ENCODE results near the gene JUNB.
"Not testable (repeated sequence)": the region's sequence is repeated elsewhere in the genome, so short reads cannot be mapped to it uniquely, and the experiment has no call there.

The JUNB gene

DNA sequence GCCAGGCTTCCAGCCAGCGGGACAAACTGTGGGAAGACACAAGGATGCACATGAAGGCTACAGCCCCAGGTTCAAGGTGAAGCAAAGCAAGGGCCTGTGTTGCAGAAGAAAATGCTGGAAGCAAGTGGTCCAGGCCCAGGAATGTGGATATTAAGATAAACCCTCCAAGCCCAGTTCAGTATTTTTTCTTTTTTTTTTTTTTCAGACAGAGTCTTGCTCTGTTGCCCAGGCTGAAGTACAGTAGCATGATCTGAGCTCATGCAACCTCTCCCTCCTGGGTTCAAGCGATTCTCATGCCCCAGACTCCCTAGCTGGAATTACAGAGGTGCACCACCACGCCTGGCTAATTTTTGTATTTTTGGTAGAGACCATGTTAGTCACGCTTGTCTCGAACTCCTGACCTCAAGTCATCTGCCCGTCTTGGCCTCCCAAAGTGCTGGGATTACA, 5.9 kb downstream of the JUNB start:
- H3K27me3 ChIP-seq (ENCODE audit: control insufficient read depth in 1 of 2, insufficient read depth in 2 of 2, low read length in 2 of 2), result no peaks in the 10 kb centered on the region
- H3K36me3 ChIP-seq (ENCODE audit: control insufficient read depth in 2 of 2, insufficient read depth in 2 of 2, low read length in 2 of 2), result peaks cover 16 to 17% of the 10 kb centered on the region in 2 donors
- H3K4me3 ChIP-seq (ENCODE audit: low read length in 2 of 2), result no peak overlapping the region
- H3K27ac ChIP-seq (ENCODE audit: low read length), result peak overlapping the region; percentile 24
- peaks cover 37% of the 10 kb centered on the region for H3K4me1 ChIP-seq (ENCODE audit: control insufficient read depth, insufficient read depth, low read length)
- no peaks in the 10 kb centered on the region for H3K9me3 ChIP-seq (ENCODE audit: control insufficient read depth in 2 of 2, low read length in 2 of 2)
- H3K9ac ChIP-seq (ENCODE audit: low read length in 2 of 2), result no peak overlapping the region

DNA sequence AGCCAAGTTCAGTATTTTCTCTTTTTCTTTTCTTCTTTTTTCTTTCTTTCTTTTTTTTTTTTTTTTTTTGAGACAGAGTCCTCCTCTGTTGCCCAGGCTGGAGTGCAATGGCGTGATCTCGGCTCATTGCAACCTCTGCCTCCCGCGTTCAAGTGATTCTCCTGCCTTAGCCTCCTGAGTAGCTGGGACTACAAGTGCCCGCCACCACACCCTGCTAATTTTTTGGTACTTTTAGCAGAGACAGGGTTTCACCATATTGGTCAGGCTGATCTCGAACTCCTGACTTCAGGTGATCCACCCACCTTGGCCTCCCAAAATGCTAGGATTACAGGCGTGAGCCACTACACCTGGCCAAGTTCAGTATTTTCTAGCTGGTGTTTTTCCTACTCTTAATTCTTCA, 6.3 kb downstream of the JUNB start:
- not testable (repeated sequence) for H3K9me3 ChIP-seq (ENCODE audit: control insufficient read depth in 2 of 2, low read length in 2 of 2); H3K27me3 ChIP-seq (ENCODE audit: control insufficient read depth in 1 of 2, insufficient read depth in 2 of 2, low read length in 2 of 2); H3K27ac ChIP-seq (ENCODE audit: low read length); H3K4me3 ChIP-seq (ENCODE audit: low read length in 2 of 2); H3K9ac ChIP-seq (ENCODE audit: low read length in 2 of 2)
- H3K4me1 ChIP-seq (ENCODE audit: control insufficient read depth, insufficient read depth, low read length), result peaks cover 42% of the 10 kb centered on the region
- peaks cover 14 to 16% of the 10 kb centered on the region in 2 donors for H3K36me3 ChIP-seq (ENCODE audit: control insufficient read depth in 2 of 2, insufficient read depth in 2 of 2, low read length in 2 of 2)

DNA sequence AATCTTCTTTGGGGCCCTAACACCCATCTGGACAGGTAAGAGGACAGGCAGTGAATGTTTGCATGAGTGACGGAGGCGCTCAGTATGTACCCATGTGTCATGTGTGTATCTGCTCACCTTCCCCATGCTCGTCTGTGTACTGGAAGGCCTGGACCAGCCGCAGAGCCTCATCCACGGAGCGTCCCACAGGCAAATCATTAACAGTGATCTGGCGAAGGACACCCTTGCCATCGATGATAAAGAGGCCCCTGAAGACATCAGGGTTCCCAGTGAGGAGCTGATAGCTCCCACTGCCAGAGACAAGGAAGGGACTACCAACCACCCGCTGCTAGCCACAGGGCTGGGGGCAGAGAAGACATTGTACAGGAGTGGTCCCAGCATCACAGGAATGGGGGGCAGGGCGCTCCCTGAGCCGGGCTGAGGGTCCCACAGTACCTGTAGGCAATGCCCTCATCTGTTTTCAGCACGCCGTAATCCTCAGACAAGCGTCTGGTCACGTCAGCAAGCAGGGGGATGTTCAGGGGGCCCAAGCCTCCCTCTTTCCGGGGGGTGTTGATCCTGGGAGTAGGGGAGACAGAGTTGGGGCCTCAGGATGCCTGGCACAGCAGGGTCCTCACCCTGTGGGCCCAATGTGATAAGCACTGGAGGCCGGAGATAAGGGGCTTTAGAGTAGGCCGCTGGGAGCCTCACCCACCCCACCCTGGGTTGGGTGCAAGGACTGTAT, 8.6 kb downstream of the JUNB start:
- H3K9ac ChIP-seq (ENCODE audit: low read length in 2 of 2), result peak overlapping the region; percentile 69 to 93
- peak overlapping the region in 1 of 2 donors; percentile 97 for H3K4me3 ChIP-seq (ENCODE audit: low read length in 2 of 2)
- H3K27me3 ChIP-seq (ENCODE audit: control insufficient read depth in 1 of 2, insufficient read depth in 2 of 2, low read length in 2 of 2), result no peaks in the 10 kb centered on the region
- H3K4me1 ChIP-seq (ENCODE audit: control insufficient read depth, insufficient read depth, low read length), result peaks cover 33% of the 10 kb centered on the region
- H3K27ac ChIP-seq (ENCODE audit: low read length), result no peak overlapping the region
- peaks cover 13 to 16% of the 10 kb centered on the region in 2 donors for H3K36me3 ChIP-seq (ENCODE audit: control insufficient read depth in 2 of 2, insufficient read depth in 2 of 2, low read length in 2 of 2)
- H3K9me3 ChIP-seq (ENCODE audit: control insufficient read depth in 2 of 2, low read length in 2 of 2), result no peaks in the 10 kb centered on the region

DNA sequence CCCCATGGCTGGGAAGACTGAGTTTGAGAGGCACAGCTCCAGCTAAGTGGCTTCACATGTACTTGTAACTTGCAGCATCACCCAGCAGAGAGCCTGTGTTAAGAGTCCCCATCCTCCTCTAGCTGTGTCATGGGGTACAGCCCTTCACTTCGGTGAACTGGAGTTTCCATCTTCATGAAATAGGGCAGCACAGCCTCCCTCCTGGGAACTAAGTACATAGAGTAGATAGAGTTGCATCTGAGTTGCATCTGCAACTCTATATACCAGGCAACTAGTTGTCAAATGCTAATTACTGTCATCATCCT, 9.1 kb downstream of the JUNB start:
- H3K9me3 ChIP-seq (ENCODE audit: control insufficient read depth in 2 of 2, low read length in 2 of 2), result no peaks in the 10 kb centered on the region
- no peaks in the 10 kb centered on the region for H3K27me3 ChIP-seq (ENCODE audit: control insufficient read depth in 1 of 2, insufficient read depth in 2 of 2, low read length in 2 of 2)
- peaks cover 13 to 16% of the 10 kb centered on the region in 2 donors for H3K36me3 ChIP-seq (ENCODE audit: control insufficient read depth in 2 of 2, insufficient read depth in 2 of 2, low read length in 2 of 2)
- H3K4me3 ChIP-seq (ENCODE audit: low read length in 2 of 2), result peak overlapping the region; percentile 77 to 97
- H3K4me1 ChIP-seq (ENCODE audit: control insufficient read depth, insufficient read depth, low read length), result peaks cover 33% of the 10 kb centered on the region
- H3K9ac ChIP-seq (ENCODE audit: low read length in 2 of 2), result peak overlapping the region; percentile 69 to 93
- H3K27ac ChIP-seq (ENCODE audit: low read length), result peak overlapping the region; percentile 76

DNA sequence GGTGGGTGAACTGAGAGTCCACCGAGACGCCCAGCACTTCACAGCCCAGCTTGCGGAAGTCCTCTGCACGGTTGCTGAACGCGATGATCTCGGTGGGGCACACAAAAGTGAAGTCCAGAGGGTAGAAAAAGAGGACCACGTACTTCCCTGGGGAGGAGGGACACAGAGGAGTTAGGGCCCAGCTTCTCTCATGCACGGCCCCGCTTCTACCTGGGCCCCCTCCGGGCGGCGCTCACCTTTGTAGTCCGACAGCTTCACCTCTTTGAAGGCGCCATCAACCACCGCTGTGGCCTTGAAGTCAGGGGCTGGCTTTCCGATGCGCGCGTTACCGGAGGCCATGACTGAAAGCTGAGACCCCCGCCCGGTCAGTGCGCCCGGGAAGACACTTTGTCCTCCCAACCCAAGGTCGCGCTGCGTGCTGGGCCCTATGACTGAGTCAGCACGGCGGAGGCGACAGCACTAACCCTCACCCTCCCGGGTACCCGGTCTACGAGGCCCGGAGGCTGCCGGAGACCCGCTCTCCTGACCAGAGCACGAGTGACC, 9.7 kb downstream of the JUNB start:
- Histone ChIP-seq H3K9me3 (ENCODE audit: control insufficient read depth in 2 of 2, low read length in 2 of 2) (no peaks in the 10 kb centered on the region), H3K27me3 (ENCODE audit: control insufficient read depth in 1 of 2, insufficient read depth in 2 of 2, low read length in 2 of 2) (no peaks in the 10 kb centered on the region), H3K4me3 (ENCODE audit: low read length in 2 of 2) (peak overlapping the region; percentile 77 to 97), H3K27ac (ENCODE audit: low read length) (peak overlapping the region; percentile 76), H3K4me1 (ENCODE audit: control insufficient read depth, insufficient read depth, low read length) (peaks cover 33% of the 10 kb centered on the region), H3K36me3 (ENCODE audit: control insufficient read depth in 2 of 2, insufficient read depth in 2 of 2, low read length in 2 of 2) (peaks cover 13 to 16% of the 10 kb centered on the region in 2 donors), H3K9ac (ENCODE audit: low read length in 2 of 2) (peak overlapping the region; percentile 69 to 93)

DNA sequence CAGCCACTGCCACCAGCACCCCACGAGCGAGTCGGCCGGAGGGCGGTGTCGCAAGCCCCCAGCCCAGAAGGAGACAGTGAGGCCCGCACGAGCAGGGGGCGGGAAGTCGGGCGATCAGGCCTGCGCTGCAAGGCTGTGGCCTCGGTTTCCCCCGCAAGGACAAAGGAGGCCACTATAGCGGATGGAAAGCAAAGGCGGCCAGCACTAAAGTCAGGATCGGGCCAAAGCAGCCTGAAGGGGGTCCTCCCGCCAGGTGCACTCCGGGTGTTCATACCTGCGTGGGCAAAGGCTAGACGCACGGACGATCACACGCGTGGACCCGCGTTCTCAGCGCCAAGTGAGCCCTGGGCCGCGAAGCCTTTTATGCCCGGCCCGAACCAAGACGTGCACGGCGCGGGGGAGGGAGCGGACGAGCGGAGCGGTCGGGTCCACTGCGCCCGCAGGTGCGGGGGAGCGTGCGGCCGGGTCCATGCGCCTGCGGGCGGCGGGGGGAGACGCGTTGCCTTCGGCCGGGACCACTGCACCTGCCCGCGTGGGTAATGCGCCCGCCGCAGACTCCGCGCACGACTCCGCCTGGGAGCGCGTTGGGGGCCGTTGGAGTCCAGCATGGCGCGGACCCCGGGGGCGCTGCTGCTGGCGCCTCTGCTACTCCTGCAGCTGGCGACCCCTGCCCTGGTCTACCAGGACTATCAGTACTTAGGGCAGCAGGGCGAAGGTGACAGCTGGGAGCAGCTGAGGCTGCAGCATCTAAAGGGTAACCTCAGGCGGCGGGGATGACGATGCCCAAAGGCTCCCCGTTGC, 10.4 kb downstream of the JUNB start, which contains the start of the genes PRDX2 and THSD8:
TSS of gene PRDX2 (minus strand) at position 335 of the 801 bp plus-strand sequence. CDS start 539 bp downstream, outside the sequence.
TSS of gene THSD8 (plus strand) at position 604 of the 801 bp plus-strand sequence. CDS start at position 607, 3 bp downstream.
- peak within 1 kb of the TSS; percentile 76 for H3K27ac ChIP-seq (ENCODE audit: low read length)
- H3K9ac ChIP-seq (ENCODE audit: low read length in 2 of 2), result peak within 1 kb of the TSS; percentile 69 to 93
- peak within 1 kb of the TSS; percentile 77 to 97 for H3K4me3 ChIP-seq (ENCODE audit: low read length in 2 of 2)
- H3K27me3 ChIP-seq (ENCODE audit: control insufficient read depth in 1 of 2, insufficient read depth in 2 of 2, low read length in 2 of 2), result no peaks in the 10 kb centered on the region
- peaks cover 13 to 16% of the 10 kb centered on the region in 2 donors for H3K36me3 ChIP-seq (ENCODE audit: control insufficient read depth in 2 of 2, insufficient read depth in 2 of 2, low read length in 2 of 2)
- H3K4me1 ChIP-seq (ENCODE audit: control insufficient read depth, insufficient read depth, low read length), result peaks cover 33% of the 10 kb centered on the region
- no peaks in the 10 kb centered on the region for H3K9me3 ChIP-seq (ENCODE audit: control insufficient read depth in 2 of 2, low read length in 2 of 2)

DNA sequence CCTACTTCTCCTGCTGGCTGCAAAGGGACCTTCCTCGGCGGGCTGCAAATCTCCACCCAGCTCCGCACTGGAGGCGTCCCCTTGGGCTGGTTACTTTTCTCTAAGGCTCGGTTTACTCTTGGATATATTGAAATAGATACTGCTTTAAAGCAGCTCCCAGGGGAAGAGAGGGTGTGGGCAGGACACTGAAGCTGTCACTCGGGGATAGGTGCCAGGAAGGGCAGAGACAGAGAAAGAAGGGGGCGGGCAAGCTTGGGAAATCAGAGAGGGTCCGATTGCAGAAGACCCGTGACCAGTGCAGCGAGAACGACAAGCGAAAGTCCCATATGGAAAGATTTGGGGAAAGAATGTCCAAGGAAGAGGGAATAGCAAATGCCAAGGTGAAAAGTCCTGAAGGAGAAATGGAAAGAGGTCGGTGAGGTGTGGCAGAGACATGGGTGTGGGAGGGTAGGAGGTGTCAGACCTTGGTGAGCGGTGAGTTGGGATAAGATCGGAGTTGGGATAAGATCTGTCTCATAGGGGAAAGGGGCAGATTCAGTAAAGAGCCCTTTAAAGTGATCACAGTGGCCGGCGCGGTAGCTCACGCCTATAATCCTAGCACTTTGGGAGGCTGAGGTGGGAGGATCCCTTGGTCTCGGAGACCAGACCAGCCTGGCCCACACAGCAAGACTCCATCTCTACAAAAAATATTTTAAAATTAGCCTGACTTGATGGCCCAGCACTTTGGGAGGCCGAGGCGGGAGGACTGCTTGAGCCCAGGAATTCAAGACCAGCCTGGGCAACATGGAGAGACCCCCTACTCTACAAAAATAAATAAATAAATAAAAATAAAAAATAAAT, 11.2 kb downstream of the JUNB start:
- peaks cover 36% of the 10 kb centered on the region for H3K4me1 ChIP-seq (ENCODE audit: control insufficient read depth, insufficient read depth, low read length)
- H3K4me3 ChIP-seq (ENCODE audit: low read length in 2 of 2), result peak overlapping the region; percentile 77 to 97
- peaks cover 13 to 14% of the 10 kb centered on the region in 2 donors for H3K36me3 ChIP-seq (ENCODE audit: control insufficient read depth in 2 of 2, insufficient read depth in 2 of 2, low read length in 2 of 2)
- no peaks in the 10 kb centered on the region for H3K9me3 ChIP-seq (ENCODE audit: control insufficient read depth in 2 of 2, low read length in 2 of 2)
- peak overlapping the region; percentile 62 to 69 for H3K9ac ChIP-seq (ENCODE audit: low read length in 2 of 2)
- H3K27ac ChIP-seq (ENCODE audit: low read length), result no peak overlapping the region
- H3K27me3 ChIP-seq (ENCODE audit: control insufficient read depth in 1 of 2, insufficient read depth in 2 of 2, low read length in 2 of 2), result no peaks in the 10 kb centered on the region

DNA sequence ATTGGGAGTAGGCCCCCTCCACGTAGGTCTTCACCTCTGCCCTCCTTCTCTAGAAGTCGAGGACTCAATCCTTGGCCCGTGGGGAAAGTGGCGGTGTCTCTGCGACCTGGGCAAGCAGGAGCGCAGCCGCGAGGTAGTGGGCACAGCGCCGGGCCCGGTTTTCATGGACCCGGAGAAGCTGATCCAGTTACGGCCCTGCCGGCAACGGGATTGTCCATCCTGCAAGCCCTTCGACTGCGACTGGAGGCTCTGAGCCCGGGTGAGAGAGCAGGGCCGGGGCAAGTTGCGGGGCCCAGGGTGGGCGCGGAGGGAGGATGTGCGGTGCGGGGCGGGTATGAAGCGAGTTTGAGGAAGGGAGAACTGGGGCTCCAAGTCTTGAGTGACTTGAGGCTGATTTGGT, 12.8 kb downstream of the JUNB start:
- Histone ChIP-seq H3K9ac (ENCODE audit: low read length in 2 of 2) (no peak overlapping the region), H3K9me3 (ENCODE audit: control insufficient read depth in 2 of 2, low read length in 2 of 2) (no peaks in the 10 kb centered on the region), H3K4me1 (ENCODE audit: control insufficient read depth, insufficient read depth, low read length) (peaks cover 36% of the 10 kb centered on the region), H3K27ac (ENCODE audit: low read length) (no peak overlapping the region), H3K4me3 (ENCODE audit: low read length in 2 of 2) (no peak overlapping the region), H3K36me3 (ENCODE audit: control insufficient read depth in 2 of 2, insufficient read depth in 2 of 2, low read length in 2 of 2) (peaks cover 13 to 14% of the 10 kb centered on the region in 2 donors), H3K27me3 (ENCODE audit: control insufficient read depth in 1 of 2, insufficient read depth in 2 of 2, low read length in 2 of 2) (no peaks in the 10 kb centered on the region)

DNA sequence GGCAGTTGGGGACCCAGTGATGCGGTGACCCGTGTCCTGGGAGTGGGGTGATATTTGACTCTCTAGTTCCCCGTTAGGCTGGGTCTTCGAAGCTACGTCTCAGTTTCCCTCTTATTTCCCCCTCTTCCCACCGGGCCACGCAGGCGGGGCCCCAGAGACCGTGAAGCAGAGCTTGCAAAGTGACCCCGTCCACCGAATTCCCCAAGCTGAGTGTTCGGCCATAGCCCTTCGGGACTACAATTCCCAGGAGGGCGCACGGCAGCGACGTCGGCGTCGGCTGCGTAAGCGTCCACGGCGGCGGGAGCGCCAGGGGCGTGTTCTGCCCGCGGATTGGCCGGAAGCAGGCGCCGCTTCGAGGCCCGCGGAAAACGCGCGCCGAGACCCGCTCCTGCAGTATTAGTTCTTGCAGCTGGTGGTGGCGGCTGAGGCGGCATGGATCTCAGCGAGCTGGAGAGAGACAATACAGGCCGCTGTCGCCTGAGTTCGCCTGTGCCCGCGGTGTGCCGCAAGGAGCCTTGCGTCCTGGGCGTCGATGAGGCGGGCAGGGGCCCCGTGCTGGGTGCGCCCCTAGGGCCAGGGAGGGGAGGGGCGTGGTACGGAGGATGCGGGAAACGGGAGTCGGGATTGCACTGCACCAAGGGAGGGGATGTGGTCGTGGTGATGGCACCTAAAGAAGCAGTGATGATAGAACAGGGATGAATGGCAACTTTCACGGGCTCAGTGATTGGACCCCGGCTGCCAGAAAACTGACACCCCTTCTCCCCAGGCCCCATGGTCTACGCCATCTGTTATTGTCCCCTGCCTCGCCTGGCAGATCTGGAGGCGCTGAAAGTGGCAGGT, 15.2 kb downstream of the JUNB start, which contains the start of gene RNASEH2A:
TSS of gene RNASEH2A (plus strand) at position 343 of the 840 bp plus-strand sequence. CDS start at position 433, 90 bp downstream.
- H3K4me1 ChIP-seq (ENCODE audit: control insufficient read depth, insufficient read depth, low read length), result peaks cover 21% of the 10 kb centered on the region
- H3K4me3 ChIP-seq (ENCODE audit: low read length in 2 of 2), result peak within 1 kb of the TSS; percentile 70 to 86
- H3K9ac ChIP-seq (ENCODE audit: low read length in 2 of 2), result peak within 1 kb of the TSS; percentile 75 to 83
- no peaks in the 10 kb centered on the region for H3K27me3 ChIP-seq (ENCODE audit: control insufficient read depth in 1 of 2, insufficient read depth in 2 of 2, low read length in 2 of 2)
- no peaks in the 10 kb centered on the region for H3K9me3 ChIP-seq (ENCODE audit: control insufficient read depth in 2 of 2, low read length in 2 of 2)
- H3K36me3 ChIP-seq (ENCODE audit: control insufficient read depth in 2 of 2, insufficient read depth in 2 of 2, low read length in 2 of 2), result no peaks in the 10 kb centered on the region
- peak within 1 kb of the TSS; percentile 11 for H3K27ac ChIP-seq (ENCODE audit: low read length)

All from stomach smooth muscle (tissue), 2 donors.